Astrocyte of the cerebellum (primary cell): ENCODE results near the gene NSD2.
"Not testable (repeated sequence)": the region's sequence is repeated elsewhere in the genome, so short reads cannot be mapped to it uniquely, and the experiment has no call there.

Source experiments
- DNase-seq: peaks from one replicate; pipeline ENCODE4 v3.0.0-alpha.2; 2011; ENCODE audit warnings: low read depth
- H3K4me3 ChIP-seq: 2 replicates; pipeline ENCODE4 v1.5.1; 2011; ENCODE audit warnings: mild to moderate bottlenecking, low read depth, low read length, moderate library complexity
- in situ Hi-C: cut with HindIII; loops from 2 replicates; pipeline ENCODE4 v1.10.0; 2017; ENCODE audit warnings: low sequenced_read_pairs
- TF ChIP-seq, protein P1 (sequence below): IDR thresholded peaks from 2 replicates; pipeline ENCODE4 v1.5.1; 2012; ENCODE audit warnings: low read length, low read depth, moderate library complexity, mild to moderate bottlenecking; ENCODE audit errors: missing control alignments

NSD2 gene

DNA sequence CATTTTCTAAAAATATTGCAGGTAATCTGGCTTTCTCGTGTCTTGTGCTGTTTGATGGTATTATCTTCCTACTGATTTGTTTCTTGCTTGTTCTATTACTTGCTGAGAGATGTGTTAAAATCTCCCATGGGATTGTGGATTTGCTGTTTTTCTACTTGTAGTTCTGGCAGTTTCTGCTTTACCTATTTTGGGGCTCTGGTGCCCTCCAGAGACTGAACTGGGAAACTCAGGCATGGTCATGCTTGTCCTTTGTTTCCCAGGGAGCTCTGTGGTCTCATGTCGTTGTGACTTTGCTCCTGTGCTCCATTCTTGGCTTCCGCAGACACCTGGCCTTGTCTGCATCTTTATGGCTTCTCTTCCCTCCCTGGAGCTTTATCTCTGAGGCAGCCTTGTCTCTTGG lies 39.5 kb downstream of the NSD2 start:
- TF ChIP-seq, protein P1, sequence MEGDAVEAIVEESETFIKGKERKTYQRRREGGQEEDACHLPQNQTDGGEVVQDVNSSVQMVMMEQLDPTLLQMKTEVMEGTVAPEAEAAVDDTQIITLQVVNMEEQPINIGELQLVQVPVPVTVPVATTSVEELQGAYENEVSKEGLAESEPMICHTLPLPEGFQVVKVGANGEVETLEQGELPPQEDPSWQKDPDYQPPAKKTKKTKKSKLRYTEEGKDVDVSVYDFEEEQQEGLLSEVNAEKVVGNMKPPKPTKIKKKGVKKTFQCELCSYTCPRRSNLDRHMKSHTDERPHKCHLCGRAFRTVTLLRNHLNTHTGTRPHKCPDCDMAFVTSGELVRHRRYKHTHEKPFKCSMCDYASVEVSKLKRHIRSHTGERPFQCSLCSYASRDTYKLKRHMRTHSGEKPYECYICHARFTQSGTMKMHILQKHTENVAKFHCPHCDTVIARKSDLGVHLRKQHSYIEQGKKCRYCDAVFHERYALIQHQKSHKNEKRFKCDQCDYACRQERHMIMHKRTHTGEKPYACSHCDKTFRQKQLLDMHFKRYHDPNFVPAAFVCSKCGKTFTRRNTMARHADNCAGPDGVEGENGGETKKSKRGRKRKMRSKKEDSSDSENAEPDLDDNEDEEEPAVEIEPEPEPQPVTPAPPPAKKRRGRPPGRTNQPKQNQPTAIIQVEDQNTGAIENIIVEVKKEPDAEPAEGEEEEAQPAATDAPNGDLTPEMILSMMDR: peak; percentile 83
- DNase-seq: peak; percentile 49
- in situ Hi-C loops: no loop called here
- H3K4me3 ChIP-seq: no peak overlapping the region

DNA sequence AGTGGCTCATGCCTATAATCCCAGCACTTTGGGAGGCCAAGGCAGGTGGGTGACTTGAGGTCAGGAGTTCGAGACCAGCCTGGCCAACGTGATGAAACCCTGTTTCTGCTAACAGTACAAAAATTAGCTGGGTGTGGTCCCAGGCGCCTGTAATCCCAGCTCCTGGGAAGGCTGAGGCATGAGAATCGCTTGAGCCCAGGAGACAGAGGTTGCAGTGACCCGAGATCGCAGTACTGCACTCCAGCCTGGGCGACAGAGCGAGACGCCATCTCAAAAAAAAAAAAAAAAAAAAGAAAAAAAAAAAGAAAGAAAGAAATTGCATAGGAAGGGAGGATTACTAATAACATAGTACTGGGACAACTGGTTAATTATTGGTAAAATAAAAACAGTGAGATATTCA lies 40.1 kb downstream of the NSD2 start:
- DNase-seq, in situ Hi-C loops, H3K4me3 ChIP-seq: not testable (repeated sequence)

DNA sequence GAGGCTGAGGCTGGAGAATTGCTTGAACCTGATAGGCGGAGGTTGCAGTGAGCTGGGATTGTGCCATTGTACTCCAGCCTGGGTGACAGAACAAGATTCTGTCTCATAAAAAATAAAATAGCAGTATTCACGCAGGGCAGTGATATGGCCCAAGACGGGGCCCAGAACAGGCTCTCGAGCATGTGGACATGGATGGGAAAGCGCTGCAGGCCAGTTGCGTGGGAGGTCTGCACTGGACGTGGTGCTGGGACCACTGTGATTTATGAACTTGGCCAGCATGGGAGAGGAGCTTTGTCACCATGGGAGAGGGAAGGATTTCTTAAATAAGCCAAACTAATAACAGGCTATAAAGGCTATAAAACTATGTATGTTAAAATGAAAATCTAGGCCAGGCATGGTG lies 51.6 kb downstream of the NSD2 start:
- in situ Hi-C loops: no loop called here

DNA sequence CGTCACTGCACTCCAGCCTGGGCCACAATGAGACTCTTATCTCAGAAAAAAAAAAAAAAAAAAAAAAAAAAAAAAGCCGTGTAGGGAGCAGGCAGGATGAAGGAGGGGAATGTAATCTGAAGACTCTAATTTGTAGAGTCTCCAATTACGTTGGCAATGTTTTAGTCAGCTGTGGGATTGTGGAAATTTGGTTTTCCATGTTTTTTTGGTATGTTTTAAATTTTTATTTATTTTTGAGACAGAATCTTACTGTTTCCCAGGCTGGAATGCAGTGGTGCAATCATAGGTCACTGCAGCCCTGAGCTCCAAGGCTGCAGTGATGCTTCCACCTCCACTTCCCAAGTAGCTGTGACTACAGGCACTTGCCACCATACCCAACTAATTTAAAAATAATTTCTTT lies 56.5 kb downstream of the NSD2 start:
- in situ Hi-C loops: no loop called here
- TF ChIP-seq, protein P1: no peak
- H3K4me3 ChIP-seq: no peak overlapping the region
- DNase-seq: no peak

More for the DNA sequence above, 51.6 kb downstream of the NSD2 start:
- no peak for DNase-seq
- TF ChIP-seq, protein P1: no peak
- H3K4me3 ChIP-seq: no peak overlapping the region

DNA sequence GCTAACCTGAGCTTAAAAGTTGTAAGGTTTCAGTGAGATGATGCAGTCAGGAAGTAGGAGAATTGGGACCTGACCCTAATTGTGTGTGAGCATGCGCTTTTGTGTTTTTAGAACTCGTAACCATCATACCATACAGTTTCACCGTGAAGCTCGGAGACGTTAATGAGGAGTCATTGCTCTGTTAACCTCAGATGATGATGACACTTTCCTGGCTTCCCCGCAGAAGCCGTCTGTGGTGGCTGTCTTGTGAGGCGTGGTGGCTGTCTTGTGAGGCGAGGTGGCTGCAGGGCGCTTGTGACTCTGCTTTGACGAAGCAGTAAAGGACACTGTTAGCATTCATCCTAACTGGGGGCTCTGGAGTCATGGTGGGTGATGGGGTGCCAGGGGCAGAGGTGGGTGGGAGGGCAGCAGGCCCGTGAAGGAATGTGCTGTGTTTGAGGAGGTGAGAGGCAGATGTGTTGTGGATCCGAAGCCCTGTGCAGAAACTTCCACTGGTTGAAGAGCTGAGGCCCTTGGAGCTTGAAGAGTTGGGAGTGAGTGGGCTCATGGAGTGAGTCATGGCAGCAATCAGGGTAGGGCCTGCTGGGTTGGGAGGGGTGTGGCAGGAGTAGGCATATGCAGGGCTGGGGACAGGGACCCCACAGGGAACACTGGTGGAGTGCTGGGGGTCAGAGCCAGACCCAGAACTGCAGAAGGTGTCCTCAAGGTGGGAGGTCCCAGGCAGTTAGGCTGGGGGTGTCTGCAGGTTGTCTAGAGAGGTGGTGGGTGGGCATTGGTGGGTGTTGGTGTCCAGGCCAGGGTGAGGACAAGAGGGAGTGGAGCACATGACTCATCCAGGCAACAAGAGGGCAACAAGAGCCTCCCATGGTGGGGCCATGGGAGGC lies 57.4 kb downstream of the NSD2 start:
- no peak overlapping the region for H3K4me3 ChIP-seq
- in situ Hi-C loops: no loop called here
- TF ChIP-seq, protein P1: no peak
- no peak for DNase-seq

DNA sequence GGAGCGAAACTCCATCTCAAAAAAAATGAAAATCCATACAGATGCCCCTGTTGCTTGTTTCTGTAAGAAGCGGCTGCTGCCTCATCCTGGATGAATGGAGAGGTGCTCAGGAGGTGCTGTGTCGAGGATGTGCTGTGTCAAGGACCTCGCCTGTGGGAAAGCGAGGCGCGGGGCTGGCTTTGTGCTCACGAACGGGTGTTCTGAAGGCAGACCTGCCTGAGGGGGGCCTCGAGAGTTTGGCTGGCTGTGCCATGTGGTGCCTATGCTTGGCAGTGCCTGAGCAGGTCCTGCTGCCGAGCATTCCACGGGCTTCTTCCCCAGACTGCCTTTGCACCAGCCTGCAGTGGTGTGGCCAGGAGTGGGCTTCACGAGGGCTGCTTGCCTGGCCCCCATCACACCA lies 61.5 kb downstream of the NSD2 start:
- TF ChIP-seq, protein P1: no peak
- in situ Hi-C loops: no loop called here
- H3K4me3 ChIP-seq: no peak overlapping the region
- DNase-seq: no peak

DNA sequence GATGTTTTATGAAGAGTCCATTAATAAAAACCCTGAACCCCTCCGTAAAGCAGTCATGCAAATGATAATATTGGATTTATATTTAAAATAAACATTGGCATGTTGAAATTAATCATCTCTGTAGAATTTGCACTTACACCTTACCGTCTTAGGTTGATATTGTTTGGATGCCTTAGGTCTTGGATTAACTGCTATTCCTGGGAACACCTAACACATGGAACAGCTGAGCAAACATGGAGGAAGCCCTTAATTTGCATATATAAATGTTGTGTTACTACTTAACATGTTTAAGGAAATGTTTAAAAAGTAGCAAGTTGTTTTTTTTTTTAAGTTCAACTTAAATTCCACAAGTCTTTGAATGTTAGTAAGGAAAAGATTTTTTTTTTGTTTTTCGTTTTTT lies 62.5 kb downstream of the NSD2 start:
- in situ Hi-C loops: no loop called here
- DNase-seq: no peak
- no peak overlapping the region for H3K4me3 ChIP-seq
- TF ChIP-seq, protein P1: no peak
